Uterus (tissue), 4 donors: ENCODE data around the gene TBX10. TPM values are rescaled to one million over a fixed set of nuclear protein-coding genes. Genes with fewer than 3 reads are reported as not detected.

Experiments
- DNase-seq, 2 donors: peaks; one replicate each; pipeline ENCODE4 v3.0.0-alpha.2; 2019 to 2020
- H3K27ac ChIP-seq, 2 donors: fragments of 200-600 bp; sonication (generic); 1 replicate in 1 of 2; 2 replicates in 1 of 2; pipeline ENCODE4 v1.5.1; 2016 to 2018
- H3K27me3 ChIP-seq, 2 donors: fragments of 200-600 bp; sonication (generic); one replicate each; pipeline ENCODE4 v1.5.1; 2018 to 2019; ENCODE audit warnings: control low read depth in 1 of 2
- H3K36me3 ChIP-seq, 2 donors: fragments of 200-600 bp; sonication (generic); one replicate each; pipeline ENCODE4 v1.5.1; 2019; ENCODE audit warnings: control low read depth in 1 of 2
- H3K4me1 ChIP-seq, 2 donors: fragments of 200-600 bp; sonication (generic); one replicate each; pipeline ENCODE4 v1.5.1; 2018 to 2019; ENCODE audit warnings: control low read depth in 1 of 2
- H3K4me3 ChIP-seq, 2 donors: fragments of 200-600 bp; sonication (generic); 1 replicate in 1 of 2; 2 replicates in 1 of 2; pipeline ENCODE4 v1.5.1; 2018 to 2019; ENCODE audit warnings: mild to moderate bottlenecking in 1 of 2
- H3K9me3 ChIP-seq, 2 donors: fragments of 200-600 bp; sonication (generic); one replicate each; pipeline ENCODE4 v1.5.1; 2019; ENCODE audit warnings: control low read depth in 1 of 2
- POLR2A ChIP-seq, 2 donors: fragments of 450-650 bp; IDR thresholded peaks; one replicate each; pipeline ENCODE4 v1.6.1; 2016; ENCODE audit warnings: antibody characterized with exemption in 2 of 2, mild to moderate bottlenecking in 1 of 2, moderate library complexity in 1 of 2
- intact Hi-C: fragments of 100-400 bp; cut with DNase I; formaldehyde crosslinking; loops from one replicate; pipeline ENCODE4 v1.15.1; 2023; ENCODE audit warnings: low total_unique reads
- total RNA-seq, 4 donors: library from RNA; depleted of rRNA in 3 of 4; stranded (reverse); fragments of >200 nt in 3 of 4; gene quantifications; one replicate each; pipeline versions ENCODE4 v1.1.0 to v1.2.4, GENCODE V29; 2014 to 2023
- TF ChIP-seq, protein P1 (sequence below), 4 experiments: fragments of 200-600 bp in 2 of 4; fragments of 450-650 bp in 2 of 4; sonication (generic) in 2 of 4; IDR thresholded peaks; one replicate each; pipeline ENCODE4 v1.5.1; 2016 to 2019; ENCODE audit warnings: antibody characterized with exemption in 4 of 4, mild to moderate bottlenecking in 2 of 4, moderate library complexity in 1 of 4
- donor health status: DM: yes; HTN: yes; CAD: no.

Gene TBX10
- total RNA-seq, 4 donors from 2014 or later, result not detected

DNA sequence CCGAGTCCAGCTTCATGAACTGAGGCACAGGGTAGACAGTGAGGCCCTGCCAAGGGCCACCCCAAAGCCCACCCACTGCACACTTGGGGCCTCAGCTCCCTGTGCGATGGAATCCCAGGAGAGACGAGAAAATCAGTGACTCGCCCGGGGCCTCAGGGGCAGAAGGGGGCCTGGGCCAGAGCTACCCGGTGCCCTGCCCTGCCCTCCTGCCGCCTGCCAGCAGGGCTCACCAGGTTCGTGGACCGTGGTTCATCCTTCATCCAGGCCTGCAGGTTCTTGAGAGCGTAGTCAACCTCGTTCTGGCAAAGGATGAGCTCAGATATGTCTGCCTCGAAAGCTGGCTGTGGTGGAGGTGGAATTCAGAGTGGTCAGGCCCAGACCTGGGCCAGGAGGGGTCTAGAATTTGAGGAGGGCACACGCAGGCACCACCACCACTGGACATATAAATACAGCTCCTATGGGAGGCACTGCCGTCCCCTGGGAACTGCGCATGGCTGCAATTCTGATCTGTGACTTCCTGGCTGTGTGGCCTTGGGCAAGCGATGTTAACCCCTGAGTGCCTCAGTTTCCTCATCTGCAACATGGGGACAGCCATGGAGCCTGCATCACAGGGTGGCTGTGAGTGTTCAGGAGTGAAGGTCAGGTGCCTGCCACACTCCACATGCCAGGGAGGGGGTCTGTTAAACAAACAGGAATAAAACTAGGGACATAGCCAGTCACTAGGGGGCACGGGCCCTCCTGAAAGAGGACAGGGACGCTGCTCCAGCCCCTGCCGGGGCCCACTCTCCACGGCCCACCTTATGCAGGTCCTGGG is 27.3 kb upstream of the TBX10 start:
- TF ChIP-seq, protein P1, sequence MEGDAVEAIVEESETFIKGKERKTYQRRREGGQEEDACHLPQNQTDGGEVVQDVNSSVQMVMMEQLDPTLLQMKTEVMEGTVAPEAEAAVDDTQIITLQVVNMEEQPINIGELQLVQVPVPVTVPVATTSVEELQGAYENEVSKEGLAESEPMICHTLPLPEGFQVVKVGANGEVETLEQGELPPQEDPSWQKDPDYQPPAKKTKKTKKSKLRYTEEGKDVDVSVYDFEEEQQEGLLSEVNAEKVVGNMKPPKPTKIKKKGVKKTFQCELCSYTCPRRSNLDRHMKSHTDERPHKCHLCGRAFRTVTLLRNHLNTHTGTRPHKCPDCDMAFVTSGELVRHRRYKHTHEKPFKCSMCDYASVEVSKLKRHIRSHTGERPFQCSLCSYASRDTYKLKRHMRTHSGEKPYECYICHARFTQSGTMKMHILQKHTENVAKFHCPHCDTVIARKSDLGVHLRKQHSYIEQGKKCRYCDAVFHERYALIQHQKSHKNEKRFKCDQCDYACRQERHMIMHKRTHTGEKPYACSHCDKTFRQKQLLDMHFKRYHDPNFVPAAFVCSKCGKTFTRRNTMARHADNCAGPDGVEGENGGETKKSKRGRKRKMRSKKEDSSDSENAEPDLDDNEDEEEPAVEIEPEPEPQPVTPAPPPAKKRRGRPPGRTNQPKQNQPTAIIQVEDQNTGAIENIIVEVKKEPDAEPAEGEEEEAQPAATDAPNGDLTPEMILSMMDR (IDR thresholded peaks at IDR 0.05), result no peak
- no peak for TF ChIP-seq POLR2A (IDR thresholded peaks at IDR 0.05)
- H3K27me3 ChIP-seq, result no peaks in the 10 kb centered on the region
- intact Hi-C loops, result no loop called here
- H3K36me3 ChIP-seq, result no peaks in the 10 kb centered on the region
- no peaks in the 10 kb centered on the region for H3K9me3 ChIP-seq
- no peak overlapping the region for H3K27ac ChIP-seq
- no peak for DNase-seq
- H3K4me3 ChIP-seq, result no peak overlapping the region
- H3K4me1 ChIP-seq, result no peaks in the 10 kb centered on the region

DNA sequence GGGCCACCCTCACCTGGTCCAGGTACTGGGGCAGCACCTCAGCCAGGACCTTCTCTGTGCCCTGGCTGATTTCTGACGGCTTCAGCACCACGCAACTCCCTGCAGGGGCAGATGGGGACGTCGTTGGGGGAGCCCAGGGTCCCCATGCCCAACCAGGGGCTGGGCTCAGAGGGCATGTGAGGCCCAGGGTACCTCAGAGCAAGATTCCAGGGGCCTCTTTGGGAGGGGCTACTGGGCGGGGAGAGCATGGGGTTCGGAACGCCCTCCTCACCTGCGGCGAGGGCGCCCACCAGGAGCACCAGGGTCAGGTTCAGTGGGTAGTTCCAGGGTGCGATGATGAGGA is 26.7 kb upstream of the TBX10 start:
- Histone ChIP-seq H3K9me3 (no peaks in the 10 kb centered on the region), H3K36me3 (no peaks in the 10 kb centered on the region), H3K27me3 (no peaks in the 10 kb centered on the region), H3K4me1 (no peaks in the 10 kb centered on the region), H3K4me3 (no peak overlapping the region), H3K27ac (no peak overlapping the region)
- intact Hi-C loops, result no loop called here
- TF ChIP-seq, protein P1 (IDR thresholded peaks at IDR 0.05), result no peak
- no peak for TF ChIP-seq POLR2A (IDR thresholded peaks at IDR 0.05)
- DNase-seq, result no peak

DNA sequence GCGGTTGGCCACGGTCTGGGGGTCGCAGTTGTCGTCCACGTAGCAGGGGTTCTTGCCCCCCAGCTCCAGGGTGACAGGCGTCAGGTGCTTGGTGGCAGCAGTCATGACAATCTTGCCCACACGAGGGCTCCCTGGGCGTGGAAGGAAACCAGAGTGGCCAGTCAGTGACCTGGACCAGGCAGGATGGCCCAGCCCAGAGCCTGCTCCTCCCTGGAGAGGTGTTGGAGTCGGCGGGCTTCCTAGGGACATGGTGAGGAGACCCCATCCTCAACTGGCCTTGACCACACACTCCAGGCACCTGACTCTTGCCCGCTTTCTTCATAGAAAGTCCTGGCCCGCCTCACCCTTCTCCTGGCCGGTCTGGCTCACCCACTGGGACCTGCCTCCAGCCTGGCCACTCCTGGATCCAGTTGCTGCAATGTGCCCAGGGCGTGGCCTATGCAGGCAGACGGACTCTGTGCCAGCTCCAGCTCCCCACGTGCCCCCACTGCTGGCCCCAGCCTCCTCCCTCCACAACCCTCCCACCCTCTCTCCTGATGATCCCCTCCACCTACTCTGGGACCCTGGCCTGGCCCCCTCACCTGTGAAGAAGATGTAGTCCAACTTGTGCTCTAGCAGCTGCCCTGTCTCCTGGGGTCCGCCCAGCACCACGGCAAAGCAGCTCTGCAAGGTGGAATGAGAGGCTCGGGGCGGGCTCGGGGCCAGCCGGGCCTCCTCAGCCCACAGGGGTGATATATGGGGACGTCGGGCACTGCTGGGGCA is 26.2 kb upstream of the TBX10 start:
- Histone ChIP-seq H3K36me3 (no peaks in the 10 kb centered on the region), H3K4me3 (no peak overlapping the region), H3K27me3 (no peaks in the 10 kb centered on the region), H3K9me3 (no peaks in the 10 kb centered on the region), H3K27ac (no peak overlapping the region), H3K4me1 (no peaks in the 10 kb centered on the region)
- DNase-seq, result no peak
- intact Hi-C loops, result no loop called here
- TF ChIP-seq, protein P1 (IDR thresholded peaks at IDR 0.05), result peak in 1 of 4 experiments; percentile 5
- no peak for TF ChIP-seq POLR2A (IDR thresholded peaks at IDR 0.05)

DNA sequence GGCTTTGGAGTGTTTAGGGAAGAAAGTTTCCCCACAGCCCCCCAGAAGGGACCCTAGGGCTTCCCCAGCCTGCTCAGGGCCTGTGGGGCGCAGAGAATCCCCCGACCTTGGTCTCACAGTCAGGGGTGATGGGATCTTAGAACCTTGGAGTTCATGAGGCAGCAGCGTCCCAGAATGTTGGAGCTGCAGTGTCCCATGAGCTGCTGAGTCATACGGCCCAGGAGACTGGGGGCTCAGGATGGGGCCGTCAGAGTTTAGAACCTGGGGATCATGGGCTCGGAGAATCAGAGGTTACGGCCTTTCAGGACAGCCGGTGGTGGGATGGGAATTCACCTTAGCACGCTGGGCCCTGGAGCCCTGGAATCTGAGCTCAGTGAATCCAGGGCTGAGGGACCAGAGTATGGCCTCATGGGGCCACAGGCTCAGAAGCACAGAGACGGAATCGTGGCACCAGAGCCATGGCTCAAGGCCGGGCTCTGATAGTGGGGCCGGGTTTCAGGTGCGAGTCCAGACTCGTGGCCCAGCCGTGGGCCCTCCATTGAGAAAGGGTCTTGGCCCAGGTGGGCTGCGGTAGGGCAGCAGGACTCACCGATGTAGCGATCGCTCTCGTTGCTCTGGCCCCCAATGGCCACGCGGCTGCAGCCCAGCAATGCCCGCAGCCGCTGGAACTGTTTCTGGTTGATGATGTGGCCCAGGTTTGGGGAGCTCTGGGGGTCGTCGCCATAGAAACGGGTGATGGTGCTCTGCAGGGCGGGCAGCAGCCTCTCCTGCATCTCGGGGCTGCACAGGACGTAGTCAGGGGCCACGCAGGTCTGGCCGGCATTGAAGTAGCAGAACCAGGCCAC is 25.4 kb upstream of the TBX10 start:
- Histone ChIP-seq H3K27me3 (no peaks in the 10 kb centered on the region), H3K4me3 (no peak overlapping the region), H3K36me3 (no peaks in the 10 kb centered on the region), H3K4me1 (no peaks in the 10 kb centered on the region), H3K27ac (no peak overlapping the region), H3K9me3 (no peaks in the 10 kb centered on the region)
- no peak for DNase-seq
- TF ChIP-seq, protein P1 (IDR thresholded peaks at IDR 0.05), result no peak
- intact Hi-C loops, result no loop called here
